Measurements from ENCODE around the gene CDK15.

DNA sequence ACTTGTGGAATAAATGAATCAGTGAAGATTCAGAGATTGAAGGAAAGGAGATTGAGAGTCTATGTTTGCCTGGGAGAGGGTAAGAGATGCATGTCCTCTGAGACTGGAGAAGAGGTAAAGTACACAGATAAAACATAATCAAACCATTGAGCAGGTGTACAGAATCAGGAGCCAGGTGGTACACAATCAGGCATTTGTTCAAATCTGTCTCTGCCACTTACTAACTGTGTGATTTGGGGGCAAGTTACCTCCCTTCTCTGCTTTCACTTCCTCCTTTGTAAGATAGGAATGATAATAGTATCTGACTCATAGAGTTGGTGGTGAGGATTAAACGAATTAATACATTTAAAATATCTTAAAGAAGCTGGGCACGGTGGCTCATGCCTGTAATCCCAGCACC is 94.0 kb downstream of the CDK15 start:
- TF ChIP-seq, protein P1, sequence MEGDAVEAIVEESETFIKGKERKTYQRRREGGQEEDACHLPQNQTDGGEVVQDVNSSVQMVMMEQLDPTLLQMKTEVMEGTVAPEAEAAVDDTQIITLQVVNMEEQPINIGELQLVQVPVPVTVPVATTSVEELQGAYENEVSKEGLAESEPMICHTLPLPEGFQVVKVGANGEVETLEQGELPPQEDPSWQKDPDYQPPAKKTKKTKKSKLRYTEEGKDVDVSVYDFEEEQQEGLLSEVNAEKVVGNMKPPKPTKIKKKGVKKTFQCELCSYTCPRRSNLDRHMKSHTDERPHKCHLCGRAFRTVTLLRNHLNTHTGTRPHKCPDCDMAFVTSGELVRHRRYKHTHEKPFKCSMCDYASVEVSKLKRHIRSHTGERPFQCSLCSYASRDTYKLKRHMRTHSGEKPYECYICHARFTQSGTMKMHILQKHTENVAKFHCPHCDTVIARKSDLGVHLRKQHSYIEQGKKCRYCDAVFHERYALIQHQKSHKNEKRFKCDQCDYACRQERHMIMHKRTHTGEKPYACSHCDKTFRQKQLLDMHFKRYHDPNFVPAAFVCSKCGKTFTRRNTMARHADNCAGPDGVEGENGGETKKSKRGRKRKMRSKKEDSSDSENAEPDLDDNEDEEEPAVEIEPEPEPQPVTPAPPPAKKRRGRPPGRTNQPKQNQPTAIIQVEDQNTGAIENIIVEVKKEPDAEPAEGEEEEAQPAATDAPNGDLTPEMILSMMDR (IDR thresholded peaks at IDR 0.05), result no peak
- TF ChIP-seq POLR2AphosphoS5 (IDR thresholded peaks at IDR 0.05) (no peak), POLR2A (IDR thresholded peaks at IDR 0.05) (no peak), EP300 (IDR thresholded peaks at IDR 0.05) (no peak)

Data from gastroesophageal sphincter (tissue), 3 donors.